ENCODE data around the gene NIPAL1. TPM values are rescaled to one million over a fixed set of nuclear protein-coding genes. Genes with fewer than 3 reads are reported as not detected.
A peak's percentile ranks its signal among the peaks of the same experiment; 100 is the strongest.
"Not testable (repeated sequence)": the region's sequence is repeated elsewhere in the genome, so short reads cannot be mapped to it uniquely, and the experiment has no call there.

Gene NIPAL1
- polyA plus RNA-seq (ENCODE audit: insufficient read length in 10 of 10): 1 to 10 TPM; 1.8 to 6.0 (median 4.4) TPM
- long read RNA-seq, donor 1, partial matches to known transcripts: 0 of 1 reads
- long read RNA-seq, donor 1, other reads (novel, unspliced or antisense): 0 of 1 reads
- long read RNA-seq, donor 2: 0 reads
- long read RNA-seq, donor 3: 0 reads
- long read RNA-seq, donor 4: 0 reads
- long read RNA-seq, donor 5, full-length matches to known transcripts: 1 of 1 reads
- long read RNA-seq, donor 5, partial matches to known transcripts: 0 of 1 reads
- long read RNA-seq, donor 5, other reads (novel, unspliced or antisense): 0 of 1 reads
- long read RNA-seq, donor 6: 0 reads
- long read RNA-seq, donor 7, full-length matches to known transcripts: 2 of 2 reads
- long read RNA-seq, donor 7, partial matches to known transcripts: 0 of 2 reads
- long read RNA-seq, donor 7, other reads (novel, unspliced or antisense): 0 of 2 reads
- long read RNA-seq, donor 8: 0 reads
- long read RNA-seq, donor 9: 0 reads

DNA sequence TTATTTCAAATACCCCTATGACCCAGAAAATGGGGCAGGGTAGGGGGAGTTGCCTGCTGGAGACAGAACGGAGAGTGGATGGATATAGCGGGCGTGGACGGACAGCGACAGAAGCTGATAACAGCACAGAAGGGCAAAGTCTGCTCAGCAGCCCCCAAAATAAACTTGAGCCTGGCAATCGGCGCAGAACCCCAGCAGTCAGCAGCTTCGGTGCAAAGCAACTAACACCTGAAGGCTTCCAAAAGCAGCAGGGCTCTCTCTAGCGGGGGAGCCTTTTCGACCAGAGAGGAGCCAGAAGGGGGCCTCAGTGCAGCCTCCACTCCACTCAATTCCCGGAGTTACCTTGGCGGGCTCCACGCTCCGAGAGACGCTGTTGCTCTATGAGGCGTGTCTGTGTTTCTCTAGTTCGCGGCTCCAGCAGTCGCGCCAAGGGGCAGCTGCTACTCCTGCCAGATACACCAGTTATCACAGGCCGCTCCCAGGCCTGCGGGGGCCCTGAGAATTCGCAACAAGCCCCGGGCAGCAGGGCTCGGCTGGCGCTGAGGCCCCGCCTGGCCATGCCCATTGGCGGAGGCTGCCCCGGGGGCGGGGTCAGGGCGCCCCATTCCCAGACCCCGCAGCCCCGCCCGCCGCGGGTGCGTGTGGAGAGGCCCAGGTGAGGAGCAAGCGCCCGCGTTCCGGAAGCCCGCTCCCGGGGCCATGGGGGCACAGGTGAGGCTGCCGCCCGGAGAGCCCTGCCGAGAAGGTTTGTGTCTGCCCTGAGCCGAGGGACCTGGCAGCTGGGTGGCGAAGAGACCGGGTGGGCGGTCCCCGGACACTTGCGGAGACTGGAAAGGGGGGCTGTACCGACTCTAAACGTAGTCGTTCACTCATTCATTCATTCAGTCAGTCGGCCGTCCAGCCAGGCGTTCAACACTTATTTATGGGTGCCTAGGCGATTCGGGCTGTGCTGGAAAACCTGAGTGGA is at the start of gene NIPAL1, which contains the start of gene CNGA1:
Gene NIPAL1 (plus strand): TSS at position 632 of the 967 bp plus-strand sequence. CDS start 68 bp downstream, at position 700.
Gene CNGA1 (minus strand): TSS at position 541 of the 967 bp plus-strand sequence. CDS start 63,992 bp downstream, outside the sequence.
- peak in 2 of 3 donors; percentile 48 to 71 for DNase-seq

DNA sequence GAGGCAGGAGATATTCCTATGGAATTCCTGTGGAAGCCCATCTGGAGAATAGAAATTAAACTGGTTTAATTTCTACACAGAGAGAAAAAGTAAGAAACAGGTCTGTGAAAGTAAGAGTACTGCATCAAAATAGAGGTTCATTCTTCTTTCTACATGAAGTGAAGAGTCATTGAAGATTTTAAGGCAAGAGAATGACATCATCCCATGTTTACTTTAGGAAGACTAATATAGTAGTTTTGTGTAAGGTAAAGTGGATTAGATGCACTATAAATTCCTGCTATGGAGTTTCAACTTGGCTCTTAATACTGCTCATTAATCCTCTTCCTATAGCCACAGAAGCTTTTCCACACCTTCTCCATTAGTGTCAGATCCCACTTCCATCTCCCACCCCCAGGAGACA is 47.7 kb upstream of the NIPAL1 start:
- DNase-seq: no peak

DNA sequence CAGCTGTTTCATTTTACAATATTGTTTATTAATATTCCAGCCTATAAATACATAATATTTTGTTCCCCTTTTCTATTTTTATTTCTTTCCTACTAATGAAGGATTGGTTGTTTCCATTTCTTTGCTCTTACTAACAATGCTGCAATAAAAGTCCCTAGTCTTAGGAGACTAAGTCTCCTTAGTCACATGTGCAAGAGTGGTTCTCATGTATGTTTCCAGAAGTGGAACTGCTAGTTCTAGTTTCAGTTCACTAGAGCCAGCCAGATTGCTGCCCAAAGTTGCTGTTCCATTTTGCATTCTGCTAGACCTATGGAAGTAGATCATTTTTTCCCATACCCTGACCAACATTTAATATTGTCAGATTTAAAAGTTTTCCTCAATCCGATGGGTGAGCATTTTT is 44.4 kb upstream of the NIPAL1 start:
- peak in 1 of 3 donors; percentile 10 for DNase-seq

DNA sequence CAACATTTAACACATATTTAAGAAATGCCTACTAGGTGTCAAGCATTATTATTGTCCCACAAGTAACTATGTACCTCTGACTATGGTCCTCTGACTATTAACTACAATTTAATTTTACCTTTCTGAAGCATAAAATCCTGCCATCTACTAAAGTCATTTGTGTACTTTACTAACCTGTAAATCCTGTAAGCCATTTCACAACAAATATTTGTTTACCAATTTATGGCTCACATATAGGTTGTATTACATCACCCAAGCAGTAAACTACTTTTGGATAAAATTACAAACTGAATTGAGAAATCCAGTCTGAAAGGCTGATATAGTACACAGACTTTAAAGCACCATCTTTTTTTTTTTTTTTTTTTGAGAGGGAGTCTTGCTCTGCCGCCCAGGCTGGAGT is 43.9 kb upstream of the NIPAL1 start:
- DNase-seq: no peak

DNA sequence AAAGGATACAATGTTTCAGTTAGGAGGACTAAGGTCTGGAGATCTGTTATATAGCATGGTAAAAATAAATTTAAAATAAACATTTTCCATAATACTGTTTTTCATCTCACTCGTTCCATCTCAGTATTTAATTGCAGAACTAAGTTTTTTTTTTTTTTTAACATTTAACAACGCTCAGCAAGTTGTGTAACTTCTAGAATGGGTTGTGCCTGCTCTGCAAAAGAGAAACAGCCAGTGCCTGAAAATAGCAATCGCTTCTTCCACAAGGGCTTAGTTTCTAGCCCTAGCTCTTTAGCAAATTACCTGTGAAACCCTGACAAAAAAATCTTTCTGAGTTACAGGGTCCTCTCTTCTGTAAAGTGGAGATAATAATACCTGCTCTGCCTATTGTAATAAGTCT is 42.0 kb upstream of the NIPAL1 start:
- DNase-seq: peak in 1 of 3 donors; percentile 3

DNA sequence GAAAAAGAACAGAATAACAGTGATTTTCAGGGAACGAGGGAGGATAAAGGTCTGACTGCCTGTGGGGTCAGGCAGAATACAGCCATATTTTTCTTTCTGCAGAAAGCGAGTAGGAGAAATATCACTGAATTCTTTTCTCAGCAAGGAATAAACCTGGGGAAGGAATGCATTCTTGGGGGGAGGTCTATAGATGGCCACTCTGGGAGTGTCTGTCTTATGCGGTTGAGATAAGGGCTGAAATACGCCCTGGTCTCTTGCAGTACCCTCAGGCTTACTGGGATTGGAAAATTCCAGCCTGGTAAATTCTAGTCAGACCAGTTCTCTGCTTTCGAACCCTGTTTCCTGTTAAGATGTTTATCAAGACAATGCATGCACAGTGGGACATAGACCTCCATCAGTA is 26.4 kb upstream of the NIPAL1 start:
- no peak for DNase-seq

DNA sequence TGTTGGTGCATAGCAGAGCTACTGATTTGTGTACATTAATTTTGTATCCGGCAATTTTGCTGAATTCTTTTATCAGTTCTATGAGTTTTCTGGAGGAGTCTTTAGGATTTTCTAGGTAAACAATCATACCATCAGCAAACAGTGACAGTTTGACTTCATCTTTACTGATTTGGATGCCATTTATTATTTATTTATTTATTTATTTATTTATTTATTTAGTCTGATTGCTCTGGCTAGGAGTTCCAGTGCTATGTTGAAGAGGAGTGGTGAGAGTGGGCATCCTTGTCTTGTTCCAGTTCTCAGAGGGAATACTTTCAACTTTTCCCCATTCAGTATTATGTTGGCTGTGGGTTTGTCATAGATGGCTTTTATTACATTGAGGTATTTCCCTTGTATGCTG is 24.1 kb upstream of the NIPAL1 start:
- DNase-seq: not testable (repeated sequence)

DNA sequence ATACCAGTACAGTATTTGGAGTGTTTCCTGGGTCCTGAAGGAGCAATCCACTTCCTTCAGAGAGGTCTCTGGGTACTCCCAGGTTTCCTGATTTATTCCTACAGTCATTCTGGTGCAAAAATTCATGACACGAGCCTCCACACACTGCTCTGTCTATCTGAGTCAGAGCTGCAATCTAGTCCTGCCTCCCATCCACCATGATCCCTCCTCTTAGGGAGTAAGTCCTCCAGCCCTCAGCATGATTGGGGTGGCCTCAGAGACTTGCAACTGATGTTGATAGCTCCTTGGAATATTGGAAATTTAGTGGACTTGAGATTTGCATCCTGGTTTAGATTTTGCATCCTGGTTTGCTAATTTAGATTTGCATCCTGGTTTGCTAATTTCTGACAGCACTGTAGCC is 20.6 kb upstream of the NIPAL1 start:
- no peak for DNase-seq

DNA sequence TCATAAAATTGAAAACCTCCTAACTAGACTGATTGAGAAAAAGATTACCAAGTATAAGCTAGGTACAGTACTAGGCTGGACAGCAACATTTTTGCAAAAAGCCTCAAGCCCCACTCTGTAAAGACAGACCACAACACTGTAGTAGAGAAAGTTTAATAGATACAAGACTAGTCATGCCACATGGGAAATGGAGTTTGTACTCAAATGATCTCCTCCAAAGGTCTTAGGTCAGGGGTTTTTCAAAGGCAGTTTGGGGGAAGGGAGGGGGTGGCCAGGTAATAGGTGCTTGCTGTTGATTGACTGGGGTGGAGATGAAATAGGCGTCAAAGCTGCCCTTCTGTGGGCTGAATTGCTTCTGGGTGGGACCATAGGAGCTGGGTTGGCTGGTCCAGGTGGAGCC is 14.3 kb upstream of the NIPAL1 start:
- DNase-seq: no peak

DNA sequence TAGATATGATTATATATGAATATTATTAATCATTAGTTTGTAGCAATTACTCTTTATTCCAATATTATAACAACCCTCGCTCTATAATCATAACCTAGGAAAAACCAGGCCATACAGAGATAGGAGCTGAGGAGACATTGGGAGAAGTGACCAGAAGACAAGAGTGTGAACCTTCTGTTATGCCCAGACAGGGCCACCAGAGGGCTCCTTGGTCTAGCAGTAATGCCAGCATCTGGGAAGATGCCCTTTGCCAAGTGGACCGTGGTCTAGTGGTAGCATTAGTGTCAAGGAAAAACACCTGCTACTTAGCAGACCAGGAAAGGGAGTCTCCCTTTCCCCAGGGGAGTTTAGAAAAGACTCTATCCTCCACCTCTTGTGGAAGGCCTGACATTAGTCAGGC is 13.0 kb upstream of the NIPAL1 start:
- not testable (repeated sequence) for DNase-seq

DNA sequence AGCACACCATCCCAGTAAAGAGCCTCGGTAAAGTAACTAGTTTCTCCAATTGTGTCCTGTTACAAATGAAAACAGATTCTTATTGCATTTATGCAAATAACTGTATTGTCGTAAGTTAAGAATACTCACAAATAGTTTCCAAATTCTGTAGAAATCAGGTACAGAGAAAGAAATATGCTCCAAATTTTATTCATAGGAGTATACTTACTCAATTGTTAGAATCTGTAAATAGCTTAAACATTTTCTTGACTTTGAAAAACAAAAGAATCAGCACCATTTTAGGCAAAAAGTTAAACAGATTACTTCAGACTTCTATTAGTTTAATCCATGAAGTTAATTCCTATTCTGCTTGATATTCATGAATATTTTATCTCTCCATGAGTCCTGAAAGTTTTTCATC is 10.8 kb upstream of the NIPAL1 start:
- no peak for DNase-seq

DNA sequence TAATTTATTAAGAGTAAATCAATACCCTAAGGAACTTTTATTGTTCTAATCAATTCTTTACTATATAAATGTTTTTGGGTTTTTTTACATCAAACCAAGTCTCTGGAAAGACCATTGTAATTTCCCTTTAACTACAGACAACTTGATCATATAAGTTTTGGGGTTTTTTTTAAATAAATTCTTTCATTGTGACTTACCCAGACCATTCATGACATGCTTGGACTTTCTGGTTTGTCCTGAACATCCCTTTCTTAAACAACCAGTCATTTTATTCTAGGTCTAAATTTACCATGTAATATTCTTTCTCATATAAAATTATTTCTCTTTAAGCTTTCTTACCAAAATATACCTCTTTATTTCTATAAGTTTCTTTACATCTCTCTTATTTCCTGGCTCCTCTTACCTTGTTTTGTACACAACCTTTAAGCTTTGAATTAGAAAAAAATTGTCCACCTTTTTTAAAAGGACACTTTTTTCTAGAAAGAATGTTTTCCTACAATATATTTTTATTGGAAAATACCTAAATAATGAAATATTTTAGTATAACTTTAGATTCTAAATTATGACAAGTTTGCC is 8.5 kb upstream of the NIPAL1 start:
- DNase-seq: no peak

DNA sequence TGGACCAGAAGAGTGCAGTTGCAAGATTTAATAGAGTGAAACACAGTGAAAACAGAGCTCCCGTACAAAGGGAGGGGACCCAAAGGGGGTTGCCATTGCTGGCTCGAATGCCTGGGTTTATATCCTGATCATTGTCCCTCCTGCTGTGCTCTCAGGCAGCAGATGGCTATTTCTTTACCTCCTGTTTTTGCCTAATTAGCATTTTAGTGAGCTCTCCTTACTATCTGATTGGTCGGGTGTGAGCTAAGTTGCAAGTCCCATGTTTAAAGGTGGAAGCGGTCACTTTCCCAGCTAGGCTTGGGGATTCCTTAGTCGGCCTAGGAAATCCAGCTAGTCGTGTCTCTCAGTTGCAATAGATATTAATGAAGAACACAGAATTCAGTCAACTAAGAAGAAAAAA is 5.7 kb upstream of the NIPAL1 start:
- not testable (repeated sequence) for DNase-seq

DNA sequence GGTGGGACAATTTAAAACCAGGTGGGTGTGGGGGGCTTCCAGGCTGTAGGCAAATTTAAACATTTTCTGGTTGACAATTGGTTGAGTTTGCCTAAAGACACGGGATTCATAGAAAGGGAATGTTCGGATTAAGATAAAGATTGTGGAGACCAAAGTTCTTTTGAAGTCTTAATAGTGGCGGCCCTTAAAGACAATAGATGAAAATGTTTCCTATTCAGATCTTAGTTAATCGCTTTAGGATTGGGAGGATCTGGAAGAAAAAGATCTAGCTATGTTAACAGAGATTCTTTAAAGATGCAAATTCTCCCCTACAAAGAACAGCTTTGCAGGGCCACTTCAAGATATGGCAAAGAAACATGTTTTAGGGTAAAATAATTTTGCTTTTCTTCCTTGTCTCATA is 4.8 kb upstream of the NIPAL1 start:
- DNase-seq: no peak

DNA sequence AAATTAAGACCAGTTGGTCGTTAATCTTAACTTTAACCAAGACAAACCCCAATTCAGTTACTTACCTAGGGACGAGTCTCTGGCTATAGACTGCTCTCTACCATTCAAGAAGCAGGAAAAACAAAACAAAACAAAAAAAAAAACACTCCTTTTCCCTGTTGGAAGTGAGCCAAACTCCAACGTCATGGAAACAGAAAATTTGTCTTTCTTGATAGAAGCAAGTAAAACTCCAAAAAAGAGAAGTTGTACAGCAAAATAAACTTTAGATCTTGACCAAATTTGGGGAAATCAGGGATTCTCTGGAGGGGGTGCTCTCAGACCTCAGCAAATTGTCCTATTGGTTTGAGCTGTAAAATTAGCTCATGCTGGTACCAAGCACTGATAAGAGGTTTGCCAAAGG is 3.7 kb upstream of the NIPAL1 start:
- DNase-seq: no peak

DNA sequence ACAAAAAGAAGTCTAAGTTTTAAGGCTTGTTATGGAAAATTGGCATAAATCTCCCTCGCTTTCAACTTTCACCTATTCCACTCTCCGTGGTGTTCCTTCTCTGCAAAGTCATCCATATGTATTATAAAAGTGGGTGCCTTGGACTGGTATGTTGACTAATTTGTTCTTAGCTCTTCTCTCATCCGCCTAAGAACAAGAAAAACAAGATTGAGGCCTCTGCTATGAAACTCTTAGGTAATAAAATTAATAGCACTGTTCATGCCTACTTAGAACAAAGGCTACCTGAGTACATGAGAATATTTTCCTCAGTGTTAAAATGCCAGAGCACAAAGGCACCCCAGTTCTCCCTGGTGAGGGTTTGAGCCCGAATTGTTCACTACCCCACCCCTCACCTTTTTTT is 1.4 kb upstream of the NIPAL1 start:
- no peak for DNase-seq

DNA sequence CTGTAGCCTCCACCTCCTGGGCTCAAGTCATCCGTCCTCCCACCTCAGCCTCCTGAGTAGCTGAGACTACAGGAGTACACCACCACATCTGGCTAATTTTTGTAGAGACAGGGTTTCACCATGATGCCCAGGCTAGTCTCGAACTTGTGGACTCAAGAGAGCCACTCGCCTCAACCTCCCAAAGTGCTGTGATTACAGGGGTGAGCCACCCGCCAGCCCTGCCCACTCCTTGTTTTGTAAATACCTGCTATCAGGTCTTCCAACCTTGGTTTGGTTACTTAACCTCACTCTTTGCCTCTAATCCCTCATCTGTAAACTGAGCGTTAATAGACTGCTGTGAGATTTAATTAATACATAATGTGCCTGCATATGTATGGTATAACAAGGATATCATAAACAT is 894 bp upstream of the NIPAL1 start:
- DNase-seq: no peak

DNA sequence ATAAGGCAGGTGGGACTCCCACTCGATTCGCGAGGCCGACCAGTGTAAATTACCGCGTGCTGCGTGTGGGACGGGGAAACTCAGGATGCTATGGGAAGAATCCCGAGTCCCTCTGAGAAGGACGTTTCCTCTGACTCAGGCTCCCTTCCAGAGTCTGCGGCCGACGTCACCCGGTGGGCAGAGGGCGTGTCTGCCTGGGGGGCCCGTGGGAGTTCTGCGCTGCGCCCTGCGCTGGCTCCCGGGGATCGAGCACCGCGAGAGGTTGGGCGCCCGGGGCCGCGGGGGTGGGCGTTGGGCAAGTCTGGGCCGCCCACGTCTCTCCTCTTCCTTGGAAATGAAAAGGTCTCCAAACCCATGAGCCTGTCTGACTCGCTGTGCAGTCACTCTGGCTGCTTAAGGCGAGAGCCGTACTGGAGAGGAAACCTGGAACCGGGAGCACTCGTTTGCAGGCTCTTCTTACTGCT is 568 bp downstream of the NIPAL1 start:
- peak in 1 of 3 donors; percentile 40 for DNase-seq

DNA sequence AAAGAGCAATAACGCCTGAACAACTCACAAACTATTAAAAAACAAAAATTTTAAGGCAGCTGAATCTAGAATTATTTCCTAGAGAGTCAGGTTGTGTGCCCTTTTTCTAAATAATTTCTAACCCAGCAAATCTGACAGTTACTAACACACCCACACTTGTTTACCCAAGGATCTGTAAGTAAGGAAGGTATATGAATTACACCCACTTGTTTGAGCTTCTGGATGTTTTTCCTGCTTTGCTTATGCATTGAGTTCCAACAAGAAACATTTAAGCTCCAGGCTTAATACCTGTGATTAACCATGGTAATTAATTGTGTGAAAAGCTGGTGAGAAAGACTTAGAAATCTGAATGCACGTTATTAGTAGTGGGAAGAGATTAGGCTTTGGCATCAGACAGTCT is 1.5 kb downstream of the NIPAL1 start:
- DNase-seq: no peak

DNA sequence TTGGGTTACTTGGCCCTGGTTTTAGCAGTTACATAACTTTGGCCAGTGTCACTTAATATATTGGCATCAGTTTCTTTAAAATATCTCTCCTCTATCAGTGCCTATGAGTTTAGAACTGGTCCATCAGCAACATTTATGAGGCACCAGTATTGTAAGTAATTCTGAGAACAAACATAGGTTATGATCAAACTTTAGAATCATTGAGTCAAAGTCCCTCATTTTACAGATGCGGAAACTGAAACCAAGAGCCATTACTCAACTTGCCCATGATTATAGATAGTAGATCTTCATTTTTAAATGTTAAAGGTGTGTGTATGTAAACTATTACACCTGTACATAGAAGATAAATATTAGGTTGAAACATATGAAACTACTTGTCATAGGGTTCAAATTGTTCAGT is 4.5 kb downstream of the NIPAL1 start:
- DNase-seq: no peak

DNA sequence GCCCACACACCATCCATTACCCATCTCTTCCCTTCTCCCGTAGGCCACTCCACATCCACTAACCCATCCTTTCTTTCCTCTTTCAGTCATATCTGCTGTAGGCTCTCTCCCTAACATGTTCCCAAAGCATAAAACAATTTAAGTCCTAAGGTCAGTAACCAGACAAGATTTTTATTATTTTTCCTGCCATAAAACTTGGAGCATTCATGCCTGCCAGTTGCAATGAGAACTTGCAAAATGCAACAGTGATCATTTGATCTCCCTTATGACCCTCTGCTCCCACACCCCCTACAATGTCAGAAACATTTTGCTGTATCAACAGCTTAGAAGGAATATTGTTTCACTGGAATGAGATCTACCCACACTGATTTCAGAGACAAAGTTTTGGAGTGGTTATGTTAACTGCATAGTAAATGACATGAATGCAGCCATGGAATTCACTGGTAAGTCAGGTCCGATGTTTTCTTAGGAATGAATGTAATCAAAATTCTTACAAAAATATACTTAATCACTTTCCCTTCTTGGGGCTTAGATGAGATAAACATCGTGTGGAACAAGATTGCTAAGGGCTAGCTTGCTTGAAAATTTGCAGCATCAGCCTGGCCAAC is 5.7 kb downstream of the NIPAL1 start:
- no peak for DNase-seq

All from muscle of back (tissue), 13 donors.